Measurements from ENCODE around the gene ARHGEF37. TPM values are rescaled to one million over a fixed set of nuclear protein-coding genes. Genes with fewer than 3 reads are reported as not detected.

Gene ARHGEF37
- total RNA-seq, 1 donor from 2014 or later = 4.1 TPM

GRCh38 chr5:149543361-149544027 lies 37.8 kb upstream of the ARHGEF37 start:
- TF ChIP-seq CTCF (IDR thresholded peaks at IDR 0.05; ENCODE audit: insufficient read depth, low read length, poor library complexity, severe bottlenecking) = no peak
- H3K4me3 ChIP-seq (ENCODE audit: low read depth, low read length) = no peak overlapping the region
- H3K36me3 ChIP-seq (ENCODE audit: control insufficient read depth, insufficient read depth, low read length) = peaks cover 3% of the 10 kb centered on the region
- no peaks in the 10 kb centered on the region for H3K27me3 ChIP-seq (ENCODE audit: control insufficient read depth, insufficient read depth, low read length)
- DNase-seq (ENCODE audit: low read depth) = no peak

- no peak for DNase-seq (ENCODE audit: low read depth)
- Histone ChIP-seq H3K4me3 (ENCODE audit: low read depth, low read length) (no peak overlapping the region), H3K27me3 (ENCODE audit: control insufficient read depth, insufficient read depth, low read length) (no peaks in the 10 kb centered on the region), H3K36me3 (ENCODE audit: control insufficient read depth, insufficient read depth, low read length) (peaks cover 3% of the 10 kb centered on the region)
- TF ChIP-seq CTCF (IDR thresholded peaks at IDR 0.05; ENCODE audit: insufficient read depth, low read length, poor library complexity, severe bottlenecking) = no peak
These were observed 37.3 kb upstream of the ARHGEF37 start for GRCh38 chr5:149544028-149544420.

GRCh38 chr5:149545327-149545726 lies 36.0 kb upstream of the ARHGEF37 start:
- H3K36me3 ChIP-seq (ENCODE audit: control insufficient read depth, insufficient read depth, low read length) = peaks cover 3% of the 10 kb centered on the region
- no peak overlapping the region for H3K4me3 ChIP-seq (ENCODE audit: low read depth, low read length)
- H3K27me3 ChIP-seq (ENCODE audit: control insufficient read depth, insufficient read depth, low read length) = no peaks in the 10 kb centered on the region
- TF ChIP-seq CTCF (IDR thresholded peaks at IDR 0.05; ENCODE audit: insufficient read depth, low read length, poor library complexity, severe bottlenecking) = no peak
- DNase-seq (ENCODE audit: low read depth) = no peak

- Histone ChIP-seq H3K36me3 (ENCODE audit: control insufficient read depth, insufficient read depth, low read length) (peaks cover 3% of the 10 kb centered on the region), H3K4me3 (ENCODE audit: low read depth, low read length) (no peak overlapping the region), H3K27me3 (ENCODE audit: control insufficient read depth, insufficient read depth, low read length) (no peaks in the 10 kb centered on the region)
- no peak for TF ChIP-seq CTCF (IDR thresholded peaks at IDR 0.05; ENCODE audit: insufficient read depth, low read length, poor library complexity, severe bottlenecking)
- no peak for DNase-seq (ENCODE audit: low read depth)
These were observed 34.3 kb upstream of the ARHGEF37 start for GRCh38 chr5:149546974-149547373.

- Histone ChIP-seq H3K4me3 (ENCODE audit: low read depth, low read length) (peak overlapping the region; percentile 93), H3K27me3 (ENCODE audit: control insufficient read depth, insufficient read depth, low read length) (no peaks in the 10 kb centered on the region), H3K36me3 (ENCODE audit: control insufficient read depth, insufficient read depth, low read length) (peaks cover 3% of the 10 kb centered on the region)
- no peak for TF ChIP-seq CTCF (IDR thresholded peaks at IDR 0.05; ENCODE audit: insufficient read depth, low read length, poor library complexity, severe bottlenecking)
- DNase-seq (ENCODE audit: low read depth) = no peak
These were observed 31.6 kb upstream of the ARHGEF37 start for GRCh38 chr5:149549461-149550267.

Data from kidney epithelial cell (primary cell).